Colonic mucosa (tissue), 4 donors: Measurements from ENCODE around the gene NTMT1. TPM values are rescaled to one million over a fixed set of nuclear protein-coding genes. Genes with fewer than 3 reads are reported as not detected.

Experiments used
- DNase-seq: peaks from one replicate; pipeline ENCODE4 v3.0.0-alpha.2; 2020
- H3K27ac ChIP-seq: fragments of 200-600 bp; one replicate; pipeline ENCODE4 v1.8.0; 2021
- H3K27me3 ChIP-seq: fragments of 200-600 bp; one replicate; pipeline ENCODE4 v1.8.0; 2021
- H3K36me3 ChIP-seq: fragments of 200-600 bp; one replicate; pipeline ENCODE4 v1.8.0; 2021
- H3K4me1 ChIP-seq: fragments of 200-600 bp; one replicate; pipeline ENCODE4 v1.8.0; 2021; ENCODE audit warnings: mild to moderate bottlenecking
- H3K4me3 ChIP-seq: fragments of 200-600 bp; one replicate; pipeline ENCODE4 v1.8.0; 2021
- H3K9ac ChIP-seq, 2 donors: one replicate each; pipeline ENCODE4 v1.7.0; 2013; ENCODE audit warnings: control low read depth in 2 of 2, low read depth in 2 of 2, low read length in 2 of 2
- H3K9me3 ChIP-seq: fragments of 200-600 bp; one replicate; pipeline ENCODE4 v1.8.0; 2021
- intact Hi-C: fragments of 100-400 bp; cut with DNase I; formaldehyde crosslinking; loops from one replicate; pipeline ENCODE4 v1.14.1; 2022
- total RNA-seq, 2 donors: library from RNA; stranded (reverse); fragmentation: NEBNext Ultra II Directional in 1 of 2; extraction: Animal tissue kit (Norgen Biotek cat#: 25700) in 1 of 2; gene quantifications; one replicate each; pipeline ENCODE4 v1.2.1, GENCODE V29; 2021
- TF ChIP-seq, protein P1 (sequence below): fragments of 200-600 bp; IDR thresholded peaks from one replicate; pipeline ENCODE4 v1.8.0; 2022; ENCODE audit warnings: antibody characterized with exemption, mild to moderate bottlenecking
- donor health status: healthy.
- donor health status: DM: no; HTN: no; CAD: no.
- donor health status: DM: no; HTN: no; CAD: no.

Gene NTMT1
- total RNA-seq, 2 donors from 2014 or later = 25.3 to 50.2 TPM

DNA sequence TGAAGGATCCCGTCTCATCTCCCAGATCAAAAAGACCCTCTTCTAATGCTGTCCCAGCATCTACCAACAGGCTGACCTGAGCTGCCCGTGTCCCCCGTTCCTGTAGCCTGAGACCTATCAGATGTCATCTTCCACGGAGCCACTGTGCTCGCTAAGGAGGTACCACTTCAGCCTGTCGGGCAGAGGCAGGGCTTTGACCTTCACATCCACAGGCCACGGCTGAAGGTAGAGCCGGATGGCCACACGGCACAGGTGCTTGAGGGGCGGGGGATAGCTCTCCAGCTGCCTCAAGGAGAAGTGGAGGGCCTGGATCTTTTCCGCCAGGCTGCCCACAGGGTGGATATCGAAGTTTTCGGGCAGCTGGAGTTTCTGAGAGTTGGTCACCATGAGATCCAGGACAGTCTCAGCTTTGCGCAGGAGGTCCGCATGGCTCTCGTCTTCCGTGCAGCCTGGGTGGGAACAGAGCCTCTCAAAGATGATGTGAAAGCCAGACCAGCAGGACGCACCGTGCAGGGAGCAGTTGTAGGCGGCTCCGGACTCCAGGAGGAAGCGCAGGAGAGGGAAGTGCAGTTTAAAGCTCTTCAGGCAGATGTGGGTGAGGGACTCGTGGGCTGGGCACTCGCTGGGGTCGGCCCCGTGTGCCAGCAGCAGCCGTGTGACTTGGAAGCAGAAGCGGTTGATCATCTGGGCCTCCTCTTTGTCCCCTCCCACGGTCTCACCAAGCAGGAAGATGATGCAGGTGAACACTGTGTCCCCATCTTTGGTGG lies 11.9 kb downstream of the NTMT1 start:
- TF ChIP-seq, protein P1, sequence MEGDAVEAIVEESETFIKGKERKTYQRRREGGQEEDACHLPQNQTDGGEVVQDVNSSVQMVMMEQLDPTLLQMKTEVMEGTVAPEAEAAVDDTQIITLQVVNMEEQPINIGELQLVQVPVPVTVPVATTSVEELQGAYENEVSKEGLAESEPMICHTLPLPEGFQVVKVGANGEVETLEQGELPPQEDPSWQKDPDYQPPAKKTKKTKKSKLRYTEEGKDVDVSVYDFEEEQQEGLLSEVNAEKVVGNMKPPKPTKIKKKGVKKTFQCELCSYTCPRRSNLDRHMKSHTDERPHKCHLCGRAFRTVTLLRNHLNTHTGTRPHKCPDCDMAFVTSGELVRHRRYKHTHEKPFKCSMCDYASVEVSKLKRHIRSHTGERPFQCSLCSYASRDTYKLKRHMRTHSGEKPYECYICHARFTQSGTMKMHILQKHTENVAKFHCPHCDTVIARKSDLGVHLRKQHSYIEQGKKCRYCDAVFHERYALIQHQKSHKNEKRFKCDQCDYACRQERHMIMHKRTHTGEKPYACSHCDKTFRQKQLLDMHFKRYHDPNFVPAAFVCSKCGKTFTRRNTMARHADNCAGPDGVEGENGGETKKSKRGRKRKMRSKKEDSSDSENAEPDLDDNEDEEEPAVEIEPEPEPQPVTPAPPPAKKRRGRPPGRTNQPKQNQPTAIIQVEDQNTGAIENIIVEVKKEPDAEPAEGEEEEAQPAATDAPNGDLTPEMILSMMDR = no peak
- H3K27ac ChIP-seq = no peak overlapping the region
- peaks cover 19% of the 10 kb centered on the region for H3K36me3 ChIP-seq
- H3K4me3 ChIP-seq = no peak overlapping the region
- H3K27me3 ChIP-seq = no peaks in the 10 kb centered on the region
- no peaks in the 10 kb centered on the region for H3K9me3 ChIP-seq
- intact Hi-C loops = no loop called here
- peaks cover 14% of the 10 kb centered on the region for H3K4me1 ChIP-seq
- no peak for DNase-seq
- no peak overlapping the region for H3K9ac ChIP-seq

DNA sequence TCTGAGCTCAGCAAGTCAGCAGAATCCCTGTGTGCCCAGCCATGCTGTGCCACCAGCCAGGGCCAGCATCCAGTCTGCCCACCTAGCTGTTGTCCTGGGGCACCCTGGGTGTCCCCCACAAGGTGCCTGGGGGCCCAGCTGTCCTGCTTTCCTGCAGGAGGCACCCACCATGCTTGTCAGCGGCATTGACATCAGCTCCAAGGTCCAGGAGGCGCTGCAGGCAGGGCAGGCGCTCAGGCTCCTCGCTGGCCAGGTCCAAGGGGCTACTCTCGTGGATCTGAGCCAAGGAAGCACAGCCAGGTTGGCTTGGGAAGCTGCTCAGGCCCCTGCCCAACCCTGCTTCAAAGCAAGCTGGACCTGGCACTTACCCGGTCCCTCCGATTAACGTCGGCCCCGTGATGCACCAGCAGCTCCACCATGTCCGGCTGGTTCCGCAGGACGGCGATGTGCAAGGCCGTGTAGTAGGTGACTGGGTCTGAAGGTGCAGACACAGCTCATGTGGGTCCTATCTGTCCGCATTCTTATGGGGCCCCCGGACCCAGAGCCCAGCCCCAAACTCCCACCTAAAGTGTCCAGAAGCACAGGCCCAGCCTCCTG lies 13.2 kb downstream of the NTMT1 start:
- Histone ChIP-seq H3K4me1 (peaks cover 14% of the 10 kb centered on the region), H3K36me3 (peaks cover 19% of the 10 kb centered on the region), H3K27ac (no peak overlapping the region), H3K4me3 (no peak overlapping the region), H3K9me3 (no peaks in the 10 kb centered on the region), H3K9ac (no peak overlapping the region), H3K27me3 (no peaks in the 10 kb centered on the region)
- TF ChIP-seq, protein P1 = no peak
- intact Hi-C loops = no loop called here
- DNase-seq = no peak

DNA sequence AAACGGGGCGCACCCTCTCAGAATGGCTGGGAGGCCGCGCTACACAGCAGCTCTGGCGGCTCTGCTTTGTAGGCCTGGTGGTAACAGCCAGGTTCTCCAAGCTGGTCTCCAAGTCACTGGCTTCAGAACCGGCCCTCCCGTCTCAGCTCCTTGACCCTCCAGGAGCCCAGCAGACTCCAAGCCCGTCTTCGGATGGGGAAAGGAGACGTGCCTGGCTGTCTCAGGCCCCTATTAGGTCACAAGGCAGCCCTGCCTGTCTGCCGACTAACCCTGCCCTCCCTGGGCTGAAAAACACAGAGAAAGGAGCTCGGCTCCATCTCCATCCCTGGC lies 13.8 kb downstream of the NTMT1 start:
- no peak overlapping the region for H3K9ac ChIP-seq
- H3K36me3 ChIP-seq = peaks cover 19% of the 10 kb centered on the region
- H3K4me1 ChIP-seq = peaks cover 14% of the 10 kb centered on the region
- no peaks in the 10 kb centered on the region for H3K27me3 ChIP-seq
- no peak overlapping the region for H3K27ac ChIP-seq
- TF ChIP-seq, protein P1 = no peak
- intact Hi-C loops = no loop called here
- no peaks in the 10 kb centered on the region for H3K9me3 ChIP-seq
- no peak for DNase-seq
- no peak overlapping the region for H3K4me3 ChIP-seq

DNA sequence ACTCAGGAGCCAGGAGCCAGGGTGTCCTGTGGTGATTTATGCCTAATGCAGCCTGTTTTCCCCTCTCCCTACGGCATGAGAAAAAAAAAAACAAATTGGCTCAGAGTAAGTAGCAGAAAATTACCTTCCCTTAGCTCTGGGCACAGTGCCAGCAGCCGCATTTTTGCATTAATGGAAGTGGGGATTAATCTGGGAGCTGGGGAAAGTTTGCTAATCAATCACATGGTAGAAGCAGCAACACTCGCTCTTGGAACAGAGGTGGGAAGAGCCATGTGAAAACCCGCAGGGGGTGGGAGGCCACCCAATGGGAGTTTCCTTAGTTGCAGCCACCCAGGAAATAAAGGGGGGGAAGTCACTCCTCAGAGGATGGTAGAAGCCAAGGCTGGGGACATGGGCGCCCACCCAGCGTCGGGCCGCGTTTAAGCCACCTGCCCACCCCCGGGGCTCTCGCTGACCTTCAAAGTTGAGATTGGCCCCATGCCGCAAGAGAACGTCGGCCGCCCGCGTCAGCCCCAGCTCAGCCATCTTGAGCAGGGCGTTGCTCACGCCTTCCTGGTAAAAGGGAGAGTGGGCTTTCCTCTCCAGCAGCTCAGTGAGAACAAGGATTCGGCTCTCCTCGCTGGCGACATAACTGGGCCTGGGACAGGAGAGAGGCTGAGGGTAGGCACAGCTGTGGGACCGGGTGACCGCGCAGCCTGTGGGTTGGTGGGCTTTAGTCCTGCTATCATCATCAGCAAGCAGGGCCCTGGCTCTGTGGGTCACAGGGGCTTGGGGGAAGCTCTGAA lies 14.3 kb downstream of the NTMT1 start:
- TF ChIP-seq, protein P1 = no peak
- intact Hi-C loops = no loop called here

DNA sequence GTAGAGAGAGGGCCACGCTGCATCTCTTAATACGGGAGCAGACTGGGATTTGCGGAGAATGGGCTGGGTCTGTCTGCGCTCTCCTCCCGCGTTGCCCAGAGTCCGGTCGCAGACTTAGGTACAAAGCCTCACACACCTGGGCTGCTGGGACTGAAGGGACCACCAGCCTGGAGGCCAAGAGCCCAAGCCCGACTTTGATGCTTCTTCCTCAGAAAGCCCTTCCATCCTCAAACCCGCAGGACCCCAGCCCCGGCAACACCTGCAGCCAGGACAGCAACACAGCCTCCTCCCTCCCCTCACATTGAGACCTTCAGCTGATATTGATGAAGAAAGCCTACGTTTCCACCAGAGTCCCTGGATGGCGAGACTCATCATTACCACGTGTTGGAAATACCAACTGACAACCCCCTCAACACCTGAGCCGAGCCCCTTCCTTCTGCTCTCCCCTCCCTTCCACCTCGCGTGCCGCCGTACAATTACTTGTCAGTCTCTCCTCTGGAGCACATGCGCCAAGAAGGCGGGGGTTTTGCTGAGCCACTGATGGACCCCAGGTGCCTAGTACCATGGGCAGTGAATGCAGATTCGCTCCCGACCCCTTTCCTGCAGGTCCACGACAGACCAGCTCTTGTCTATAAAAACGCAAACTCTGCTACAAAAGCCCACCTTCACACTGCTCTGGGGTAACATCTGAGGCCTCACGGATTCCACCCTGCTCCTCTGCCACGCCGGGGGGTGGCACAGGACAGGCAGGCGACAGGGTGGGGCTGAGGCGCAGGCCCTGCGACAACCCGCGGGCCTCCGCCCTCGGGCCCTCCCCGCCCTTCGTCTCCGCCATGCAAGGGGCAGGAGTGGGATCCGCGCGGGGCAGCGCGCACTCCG lies 15.1 kb downstream of the NTMT1 start:
- H3K27me3 ChIP-seq = no peaks in the 10 kb centered on the region

More for the DNA sequence above, 14.3 kb downstream of the NTMT1 start:
- Histone ChIP-seq H3K9ac (no peak overlapping the region), H3K27ac (no peak overlapping the region), H3K4me3 (peak overlapping the region; percentile 99), H3K4me1 (peaks cover 14% of the 10 kb centered on the region), H3K27me3 (no peaks in the 10 kb centered on the region), H3K36me3 (peaks cover 14% of the 10 kb centered on the region), H3K9me3 (no peaks in the 10 kb centered on the region)
- no peak for DNase-seq

More for the DNA sequence above, 15.1 kb downstream of the NTMT1 start:
- no peak for DNase-seq
- Histone ChIP-seq H3K9ac (peak overlapping the region; percentile 88 to 89), H3K36me3 (peaks cover 9% of the 10 kb centered on the region), H3K9me3 (no peaks in the 10 kb centered on the region), H3K4me3 (peak overlapping the region; percentile 99), H3K27ac (peak overlapping the region; percentile 71), H3K4me1 (peaks cover 14% of the 10 kb centered on the region)
- TF ChIP-seq, protein P1 = no peak
- intact Hi-C loops = no loop called here
